Jurkat, Clone E6-1 (cell line): Measurements from ENCODE around the gene TRIM15. TPM values are rescaled to one million over a fixed set of nuclear protein-coding genes. Genes with fewer than 3 reads are reported as not detected.
"Not testable (repeated sequence)": the region's sequence is repeated elsewhere in the genome, so short reads cannot be mapped to it uniquely, and the experiment has no call there.

Experiments used
- DNase-seq: peaks from one replicate; pipeline ENCODE4 v3.0.0-alpha.2; 2011; ENCODE audit warnings: low read depth, low spot score
- H3K4me3 ChIP-seq: 2 replicates; pipeline ENCODE4 v1.5.1; 2011; ENCODE audit warnings: mild to moderate bottlenecking, low read length, control low read depth, moderate library complexity
- polyA plus RNA-seq: library from polyadenylated mRNA; unstranded; fragments of >200 nt; gene quantifications from one replicate; pipeline ENCODE4 v1.2.1, GENCODE V29; 2012; ENCODE audit warnings: missing spikeins; ENCODE audit not compliant: insufficient read length, insufficient read depth

TRIM15 gene
- not detected for polyA plus RNA-seq

- DNase-seq, result no peak
- no peak within 1 kb of the TSS for H3K4me3 ChIP-seq
These were observed at the start of gene TRIM15 for GRCh38 chr6:30163090-30163917. TSS of gene TRIM15 (plus strand) at chr6:30163546. CDS start at chr6:30163685, 139 bp downstream.

GRCh38 chr6:30113841-30114240, 49.5 kb upstream of the TRIM15 start:
- H3K4me3 ChIP-seq, result no peak overlapping the region
- no peak for DNase-seq

- no peak overlapping the region for H3K4me3 ChIP-seq
- no peak for DNase-seq
These were observed 46.6 kb upstream of the TRIM15 start for GRCh38 chr6:30116724-30117123.

- DNase-seq, H3K4me3 ChIP-seq: not testable (repeated sequence)
These were observed 44.7 kb upstream of the TRIM15 start for GRCh38 chr6:30118691-30119090.

GRCh38 chr6:30121446-30122366, 41.6 kb upstream of the TRIM15 start:
- H3K4me3 ChIP-seq, result no peak overlapping the region
- DNase-seq, result no peak

GRCh38 chr6:30122515-30122914, 40.8 kb upstream of the TRIM15 start:
- DNase-seq, result no peak
- H3K4me3 ChIP-seq, result no peak overlapping the region

GRCh38 chr6:30127238-30128093, 35.9 kb upstream of the TRIM15 start:
- no peak for DNase-seq
- H3K4me3 ChIP-seq, result no peak overlapping the region

- DNase-seq, result no peak
These were observed 33.8 kb upstream of the TRIM15 start for GRCh38 chr6:30129265-30130178.

GRCh38 chr6:30130179-30130679, 33.1 kb upstream of the TRIM15 start:
- no peak overlapping the region for H3K4me3 ChIP-seq
- no peak for DNase-seq

More at GRCh38 chr6:30129265-30130178, 33.8 kb upstream of the TRIM15 start:
- H3K4me3 ChIP-seq, result no peak overlapping the region

GRCh38 chr6:30130887-30131862, 32.2 kb upstream of the TRIM15 start:
- H3K4me3 ChIP-seq, result 0 out of 2 replicates have a peak overlapping the region, but pooled peaks have one; percentile 6
- peak; percentile 81 for DNase-seq

- H3K4me3 ChIP-seq, result no peak overlapping the region
- DNase-seq, result no peak
These were observed 31.3 kb upstream of the TRIM15 start for GRCh38 chr6:30131947-30132497.

- H3K4me3 ChIP-seq, result no peak overlapping the region
- DNase-seq, result no peak
These were observed 28.2 kb upstream of the TRIM15 start for GRCh38 chr6:30135147-30135546.

GRCh38 chr6:30135757-30136156, 27.6 kb upstream of the TRIM15 start, which contains the start of gene TRIM40:
TSS of gene TRIM40 (plus strand) at chr6:30136140. CDS start at chr6:30137037, 897 bp downstream.
- no peak for DNase-seq
- no peak within 1 kb of the TSS for H3K4me3 ChIP-seq

- no peak overlapping the region for H3K4me3 ChIP-seq
- DNase-seq, result no peak
These were observed 26.6 kb upstream of the TRIM15 start for GRCh38 chr6:30136570-30137286.

- not testable (repeated sequence) for H3K4me3 ChIP-seq, DNase-seq
These were observed 23.1 kb upstream of the TRIM15 start for GRCh38 chr6:30140240-30140639.

- no peak for DNase-seq
- H3K4me3 ChIP-seq, result no peak overlapping the region
These were observed 20.7 kb upstream of the TRIM15 start for GRCh38 chr6:30142665-30143064.
